Nephron (organoid): ENCODE measurements around the gene XRRA1.

Experiments
- H3K27ac Mint-ChIP-seq, 3 experiments: 2 replicates each; pipeline ENCODE4 v1.8.0; 2020; ENCODE audit warnings: mixed read lengths in 3 of 3, mild to moderate bottlenecking in 2 of 3, moderate library complexity in 1 of 3
- H3K27me3 Mint-ChIP-seq: 2 replicates; pipeline ENCODE4 v1.8.0; 2021; ENCODE audit warnings: low read depth, mild to moderate bottlenecking, moderate library complexity, mixed read lengths
- H3K36me3 Mint-ChIP-seq: 2 replicates; pipeline ENCODE4 v1.8.0; 2020; ENCODE audit warnings: low read depth, mixed read lengths
- H3K4me1 Mint-ChIP-seq: 2 replicates; pipeline ENCODE4 v1.8.0; 2020; ENCODE audit warnings: mixed read lengths
- H3K4me3 Mint-ChIP-seq, 3 experiments: 2 replicates each; pipeline ENCODE4 v1.8.0; 2020; ENCODE audit warnings: mild to moderate bottlenecking in 3 of 3, mixed read lengths in 3 of 3, moderate library complexity in 2 of 3
- H3K9me3 Mint-ChIP-seq: 2 replicates; pipeline ENCODE4 v1.8.0; 2020; ENCODE audit warnings: mixed read lengths
- CTCF ChIP-seq, 3 experiments: fragments of 200-600 bp; sonication (generic); IDR thresholded peaks; one replicate each; pipeline ENCODE4 v1.5.0; 2021; ENCODE audit warnings: antibody characterized with exemption in 3 of 3; ENCODE audit not compliant: unreplicated experiment in 3 of 3

Gene XRRA1

GRCh38 chr11:74820763-74821162 is 128.1 kb downstream of the XRRA1 start:
- Mint-ChIP-seq H3K27ac (peak overlapping the region in 2 of 3 experiments; percentile 2 to 6), H3K4me3 (no peak overlapping the region), H3K9me3 (peaks cover 32% of the 10 kb centered on the region), H3K4me1 (peaks cover 58% of the 10 kb centered on the region), H3K27me3 (no peaks in the 10 kb centered on the region), H3K36me3 (peaks cover 93% of the 10 kb centered on the region)
- no peak for TF ChIP-seq CTCF (IDR thresholded peaks at IDR 0.05; ENCODE audit: unreplicated experiment in 3 of 3)

GRCh38 chr11:74819400-74819799 is 129.5 kb downstream of the XRRA1 start:
- Mint-ChIP-seq H3K9me3 (peaks cover 18% of the 10 kb centered on the region), H3K4me1 (peaks cover 58% of the 10 kb centered on the region), H3K4me3 (no peak overlapping the region), H3K27me3 (no peaks in the 10 kb centered on the region), H3K27ac (peak overlapping the region in 1 of 3 experiments; percentile 15), H3K36me3 (peaks cover 84% of the 10 kb centered on the region)
- no peak for TF ChIP-seq CTCF (IDR thresholded peaks at IDR 0.05; ENCODE audit: unreplicated experiment in 3 of 3)

- no peak for TF ChIP-seq CTCF (IDR thresholded peaks at IDR 0.05; ENCODE audit: unreplicated experiment in 3 of 3)
- H3K27me3 Mint-ChIP-seq, result no peaks in the 10 kb centered on the region
- H3K36me3 Mint-ChIP-seq, result peaks cover 74% of the 10 kb centered on the region
- H3K9me3 Mint-ChIP-seq, result peaks cover 8% of the 10 kb centered on the region
- peaks cover 58% of the 10 kb centered on the region for H3K4me1 Mint-ChIP-seq
- no peak overlapping the region for H3K4me3 Mint-ChIP-seq
- H3K27ac Mint-ChIP-seq, result peak overlapping the region in 2 of 3 experiments; percentile 6 to 15
Observed at GRCh38 chr11:74818283-74818946, 130.5 kb downstream of the XRRA1 start.

- Mint-ChIP-seq H3K9me3 (peaks cover 3% of the 10 kb centered on the region), H3K36me3 (peaks cover 65% of the 10 kb centered on the region), H3K4me1 (peaks cover 49% of the 10 kb centered on the region), H3K27me3 (no peaks in the 10 kb centered on the region), H3K4me3 (no peak overlapping the region), H3K27ac (peak overlapping the region in 1 of 3 experiments; percentile 16)
- TF ChIP-seq CTCF (IDR thresholded peaks at IDR 0.05; ENCODE audit: unreplicated experiment in 3 of 3), result no peak
Observed at GRCh38 chr11:74816664-74817063, 132.2 kb downstream of the XRRA1 start.

- TF ChIP-seq CTCF (IDR thresholded peaks at IDR 0.05; ENCODE audit: unreplicated experiment in 3 of 3), result no peak
- Mint-ChIP-seq H3K4me3 (no peak overlapping the region), H3K4me1 (peaks cover 43% of the 10 kb centered on the region), H3K36me3 (peaks cover 59% of the 10 kb centered on the region), H3K27me3 (no peaks in the 10 kb centered on the region), H3K27ac (peak overlapping the region in 1 of 3 experiments; percentile 16), H3K9me3 (peaks cover 3% of the 10 kb centered on the region)
Observed at GRCh38 chr11:74815966-74816365, 132.9 kb downstream of the XRRA1 start.

- peak overlapping the region in 1 of 3 experiments; percentile 9 for H3K4me3 Mint-ChIP-seq
- peaks cover 14% of the 10 kb centered on the region for H3K4me1 Mint-ChIP-seq
- H3K9me3 Mint-ChIP-seq, result no peaks in the 10 kb centered on the region
- peak overlapping the region in 2 of 3 experiments; percentile 42 to 55 for H3K27ac Mint-ChIP-seq
- TF ChIP-seq CTCF (IDR thresholded peaks at IDR 0.05; ENCODE audit: unreplicated experiment in 3 of 3), result no peak
- H3K27me3 Mint-ChIP-seq, result no peaks in the 10 kb centered on the region
- peaks cover 21% of the 10 kb centered on the region for H3K36me3 Mint-ChIP-seq
Observed at GRCh38 chr11:74809801-74810200, 139.1 kb downstream of the XRRA1 start.
